Endodermal cell (in vitro differentiated cells): Measurements from ENCODE around the gene TTC39C. TPM values are rescaled to one million over a fixed set of nuclear protein-coding genes. Genes with fewer than 3 reads are reported as not detected.

ENCODE experiments used
- DNase-seq: peaks from one replicate; pipeline ENCODE4 v3.0.0-alpha.2; 2017
- H3K27ac ChIP-seq: 2 replicates; pipeline ENCODE4 v1.5.1; 2013; ENCODE audit warnings: mild to moderate bottlenecking, low read depth, low read length, moderate library complexity
- H3K27me3 ChIP-seq: 2 replicates; pipeline ENCODE4 v1.6.1; 2013; ENCODE audit warnings: mild to moderate bottlenecking, low read length, moderate library complexity; ENCODE audit not compliant: insufficient read depth, control insufficient read depth, poor library complexity, severe bottlenecking
- H3K36me3 ChIP-seq: 2 replicates; pipeline ENCODE4 v1.7.0; 2013; ENCODE audit warnings: mild to moderate bottlenecking, low read length, moderate library complexity; ENCODE audit not compliant: control insufficient read depth, insufficient read depth
- H3K4me1 ChIP-seq: one replicate; pipeline ENCODE4 v1.7.0; 2013; ENCODE audit warnings: low read length; ENCODE audit not compliant: control insufficient read depth, insufficient read depth
- H3K4me3 ChIP-seq: 2 replicates; pipeline ENCODE4 v1.5.1; 2013; ENCODE audit warnings: mild to moderate bottlenecking, low read length, moderate library complexity
- H3K9ac ChIP-seq: 2 replicates; pipeline ENCODE4 v1.6.1; 2013; ENCODE audit warnings: mild to moderate bottlenecking, low read length, moderate library complexity; ENCODE audit not compliant: poor library complexity, severe bottlenecking; ENCODE audit errors: extremely low read depth
- H3K9me3 ChIP-seq: 2 replicates; pipeline ENCODE4 v1.6.1; 2013; ENCODE audit warnings: mild to moderate bottlenecking, low read length, moderate library complexity; ENCODE audit not compliant: control insufficient read depth
- H3K27ac Mint-ChIP-seq: 2 replicates; pipeline ENCODE4 v1.8.0; 2020; ENCODE audit warnings: mixed read lengths
- H3K27me3 Mint-ChIP-seq: 2 replicates; pipeline ENCODE4 v1.8.0; 2021; ENCODE audit warnings: mild to moderate bottlenecking, mixed read lengths; ENCODE audit not compliant: insufficient read depth
- H3K36me3 Mint-ChIP-seq: 2 replicates; pipeline ENCODE4 v1.8.0; 2020; ENCODE audit warnings: low read depth, mixed read lengths
- H3K4me1 Mint-ChIP-seq: 2 replicates; pipeline ENCODE4 v1.8.0; 2020; ENCODE audit warnings: mixed read lengths
- H3K4me3 Mint-ChIP-seq: 2 replicates; pipeline ENCODE4 v1.8.0; 2020; ENCODE audit warnings: mild to moderate bottlenecking, moderate library complexity, mixed read lengths
- H3K9me3 Mint-ChIP-seq: 2 replicates; pipeline ENCODE4 v1.8.0; 2020; ENCODE audit warnings: mild to moderate bottlenecking, mixed read lengths
- CTCF ChIP-seq: fragments of 200-600 bp; sonication (generic); conservative IDR thresholded peaks from 2 replicates; pipeline ENCODE4 v1.5.0; 2021; ENCODE audit warnings: antibody characterized with exemption, mild to moderate bottlenecking
- WGBS, 2 experiments: methylation state at CpG; one replicate each; pipeline versions ENCODE4 v1.1.5 to v1.1.7; 2013; ENCODE audit warnings: missing lambda C conversion rate in 2 of 2, mixed read lengths in 1 of 2; ENCODE audit not compliant: insufficient coverage in 1 of 2, insufficient read length in 1 of 2; 5-methylcytosine and 5-hydroxymethylcytosine counted together
- total RNA-seq, 2 donors: library from RNA; stranded (reverse); fragmentation: NEBNext Ultra II Directional in 1 of 2; extraction: Animal tissue kit (Norgen Biotek cat#: 25700) in 1 of 2; gene quantifications; 2 replicates in 1 of 2; 3 replicates in 1 of 2; pipeline ENCODE4 v1.2.1, GENCODE V29; 2021

TTC39C gene
- total RNA-seq, 2 donors from 2014 or later: 14.0 to 19.7 TPM

GRCh38 chr18:24006712-24007313 is 7.7 kb upstream of the TTC39C start:
- Histone ChIP-seq H3K4me1 (no peaks in the 10 kb centered on the region), H3K27me3 (peaks cover 18% of the 10 kb centered on the region), H3K36me3 (no peaks in the 10 kb centered on the region), H3K9ac (no peak overlapping the region), H3K4me3 (no peak overlapping the region), H3K9me3 (no peaks in the 10 kb centered on the region), H3K27ac (no peak overlapping the region)
- Mint-ChIP-seq H3K4me3 (no peak overlapping the region), H3K27me3 (peaks cover 14% of the 10 kb centered on the region), H3K4me1 (peaks cover 4% of the 10 kb centered on the region), H3K27ac (no peak overlapping the region), H3K36me3 (no peaks in the 10 kb centered on the region), H3K9me3 (no peaks in the 10 kb centered on the region)
- no peak for DNase-seq
- 90 to 93% methylated on average over 2 to 5 of the region's 5 CpGs for WGBS, 2 experiments
- no peak for TF ChIP-seq CTCF

GRCh38 chr18:24009246-24009645 is 5.3 kb upstream of the TTC39C start:
- no peaks in the 10 kb centered on the region for H3K9me3 ChIP-seq
- no peak overlapping the region for H3K4me3 ChIP-seq
- no peak overlapping the region for H3K27ac ChIP-seq
- peaks cover 4% of the 10 kb centered on the region for H3K4me1 Mint-ChIP-seq
- 88% methylated on average over 1 of the region's 1 CpG; no CpG with 5 or more reads in 1 of the 2 experiments for WGBS, 2 experiments
- peaks cover 39% of the 10 kb centered on the region for H3K27me3 ChIP-seq
- no peak overlapping the region for H3K9ac ChIP-seq
- peaks cover 29% of the 10 kb centered on the region for H3K27me3 Mint-ChIP-seq
- H3K4me1 ChIP-seq: no peaks in the 10 kb centered on the region
- H3K9me3 Mint-ChIP-seq: no peaks in the 10 kb centered on the region
- H3K27ac Mint-ChIP-seq: no peak overlapping the region
- no peak overlapping the region for H3K4me3 Mint-ChIP-seq
- no peaks in the 10 kb centered on the region for H3K36me3 ChIP-seq
- H3K36me3 Mint-ChIP-seq: no peaks in the 10 kb centered on the region
- DNase-seq: no peak
- TF ChIP-seq CTCF: no peak

- DNase-seq: no peak
- Mint-ChIP-seq H3K9me3 (no peaks in the 10 kb centered on the region), H3K4me1 (peaks cover 4% of the 10 kb centered on the region), H3K27ac (no peak overlapping the region), H3K36me3 (no peaks in the 10 kb centered on the region), H3K27me3 (peaks cover 29% of the 10 kb centered on the region), H3K4me3 (no peak overlapping the region)
- H3K9me3 ChIP-seq: no peaks in the 10 kb centered on the region
- no peak overlapping the region for H3K9ac ChIP-seq
- no peak for TF ChIP-seq CTCF
- peaks cover 39% of the 10 kb centered on the region for H3K27me3 ChIP-seq
- no peaks in the 10 kb centered on the region for H3K36me3 ChIP-seq
- WGBS, 2 experiments: 93% methylated on average over 6 to 7 of the region's 7 CpGs
- no peaks in the 10 kb centered on the region for H3K4me1 ChIP-seq
- H3K27ac ChIP-seq: no peak overlapping the region
- no peak overlapping the region for H3K4me3 ChIP-seq
Measured at GRCh38 chr18:24009651-24010333, 4.8 kb upstream of the TTC39C start.
